ENCODE measurements around the gene FANCG.

The FANCG gene

GRCh38 chr9:35097573-35097972, 17.8 kb upstream of the FANCG start:
- H3K4me3 ChIP-seq (ENCODE audit: low read depth, low read length): no peak overlapping the region
- TF ChIP-seq, protein P1, sequence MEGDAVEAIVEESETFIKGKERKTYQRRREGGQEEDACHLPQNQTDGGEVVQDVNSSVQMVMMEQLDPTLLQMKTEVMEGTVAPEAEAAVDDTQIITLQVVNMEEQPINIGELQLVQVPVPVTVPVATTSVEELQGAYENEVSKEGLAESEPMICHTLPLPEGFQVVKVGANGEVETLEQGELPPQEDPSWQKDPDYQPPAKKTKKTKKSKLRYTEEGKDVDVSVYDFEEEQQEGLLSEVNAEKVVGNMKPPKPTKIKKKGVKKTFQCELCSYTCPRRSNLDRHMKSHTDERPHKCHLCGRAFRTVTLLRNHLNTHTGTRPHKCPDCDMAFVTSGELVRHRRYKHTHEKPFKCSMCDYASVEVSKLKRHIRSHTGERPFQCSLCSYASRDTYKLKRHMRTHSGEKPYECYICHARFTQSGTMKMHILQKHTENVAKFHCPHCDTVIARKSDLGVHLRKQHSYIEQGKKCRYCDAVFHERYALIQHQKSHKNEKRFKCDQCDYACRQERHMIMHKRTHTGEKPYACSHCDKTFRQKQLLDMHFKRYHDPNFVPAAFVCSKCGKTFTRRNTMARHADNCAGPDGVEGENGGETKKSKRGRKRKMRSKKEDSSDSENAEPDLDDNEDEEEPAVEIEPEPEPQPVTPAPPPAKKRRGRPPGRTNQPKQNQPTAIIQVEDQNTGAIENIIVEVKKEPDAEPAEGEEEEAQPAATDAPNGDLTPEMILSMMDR (IDR thresholded peaks at IDR 0.05; ENCODE audit: low read depth, low read length): no peak

DNA sequence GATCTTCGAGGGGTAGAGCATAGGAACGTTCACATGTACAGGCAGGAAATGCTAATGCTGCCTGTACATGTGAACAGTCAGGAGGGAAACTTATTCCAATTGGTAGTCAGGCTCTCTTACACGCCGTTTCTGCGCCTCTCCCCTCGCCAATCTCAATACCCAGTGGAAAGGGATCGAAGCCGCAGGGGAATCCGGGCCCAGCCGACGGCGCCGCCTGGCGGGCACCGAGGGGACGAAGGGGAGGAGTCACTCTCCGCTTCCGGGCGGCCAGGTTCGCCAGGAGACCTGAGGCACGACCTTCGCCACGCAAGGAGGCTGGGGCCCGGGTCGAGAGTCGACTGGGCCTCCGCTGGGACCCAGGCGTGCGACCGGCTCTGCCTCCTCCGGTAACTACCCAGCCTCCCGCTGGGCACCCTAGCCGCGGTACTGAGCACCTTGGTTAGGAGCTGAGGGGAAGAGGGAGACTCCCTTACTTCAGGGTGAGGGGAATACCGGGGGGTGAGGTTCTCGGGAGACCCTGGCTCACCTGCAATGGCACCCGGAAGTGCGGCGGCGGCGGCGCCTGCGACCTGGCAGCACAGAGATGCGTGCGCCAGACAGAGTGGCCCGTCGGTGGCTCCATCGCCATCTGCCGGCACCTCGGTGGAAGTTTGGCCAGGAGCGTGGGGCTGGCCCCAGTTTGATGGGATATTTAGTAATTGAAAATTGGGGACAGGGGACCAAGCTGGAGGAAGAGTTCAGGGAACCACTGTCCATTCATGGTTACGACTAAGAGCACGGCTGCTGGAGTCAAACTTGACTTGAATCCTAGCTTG, 16.5 kb upstream of the FANCG start, which contains the start of gene PIGO:
Gene PIGO, minus strand, starts transcription at position 557 of the 815 bp plus-strand sequence. CDS start 1,026 bp downstream, outside the sequence.
- TF ChIP-seq, protein P1 (IDR thresholded peaks at IDR 0.05; ENCODE audit: low read depth, low read length): peak; percentile 79
- H3K4me3 ChIP-seq (ENCODE audit: low read depth, low read length): peak within 1 kb of the TSS; percentile 99

DNA sequence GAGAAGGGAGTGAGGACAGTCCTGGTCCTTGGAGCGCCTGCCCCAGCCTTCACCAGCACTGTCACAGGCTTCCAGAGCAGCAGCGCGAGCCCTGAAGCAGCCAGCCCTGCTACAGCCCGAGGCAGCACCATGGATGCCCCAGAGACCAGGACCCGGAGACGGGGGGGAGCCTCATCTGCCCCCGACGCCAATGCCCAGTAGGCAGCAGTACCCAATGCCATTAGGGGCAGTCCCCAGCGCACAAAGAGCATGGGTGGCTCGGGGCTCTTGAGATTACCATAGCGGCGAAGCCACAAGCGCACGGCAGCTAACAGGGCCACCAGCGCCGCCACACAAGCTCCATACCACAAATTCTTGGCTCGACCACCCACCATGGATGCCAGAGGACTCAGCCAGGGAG, 11.8 kb upstream of the FANCG start:
- TF ChIP-seq, protein P1 (IDR thresholded peaks at IDR 0.05; ENCODE audit: low read depth, low read length): no peak
- H3K4me3 ChIP-seq (ENCODE audit: low read depth, low read length): no peak overlapping the region

- H3K4me3 ChIP-seq (ENCODE audit: low read depth, low read length): no peak overlapping the region
- TF ChIP-seq, protein P1 (IDR thresholded peaks at IDR 0.05; ENCODE audit: low read depth, low read length): no peak
Measured at GRCh38 chr9:35089434-35089833, 9.7 kb upstream of the FANCG start.

DNA sequence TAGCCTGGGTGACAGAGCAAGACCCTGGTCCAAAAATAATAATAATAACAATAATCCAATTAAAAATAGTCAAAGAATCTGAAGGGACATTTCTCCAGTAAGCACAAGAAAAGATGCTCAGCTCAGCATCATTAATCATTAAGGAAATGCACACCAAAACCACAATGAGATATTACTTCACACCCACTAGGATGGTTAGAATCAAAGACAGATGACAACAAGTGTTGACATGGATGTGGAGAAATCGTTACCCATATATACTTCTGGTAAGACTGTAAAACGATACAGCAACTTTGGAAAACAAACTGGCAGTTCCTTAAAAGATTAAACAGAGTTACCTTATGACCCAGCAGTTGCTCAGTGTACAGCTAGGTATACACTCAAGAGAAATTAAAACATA, 5.3 kb upstream of the FANCG start:
- H3K4me3 ChIP-seq (ENCODE audit: low read depth, low read length): no peak overlapping the region
- TF ChIP-seq, protein P1 (IDR thresholded peaks at IDR 0.05; ENCODE audit: low read depth, low read length): no peak

DNA sequence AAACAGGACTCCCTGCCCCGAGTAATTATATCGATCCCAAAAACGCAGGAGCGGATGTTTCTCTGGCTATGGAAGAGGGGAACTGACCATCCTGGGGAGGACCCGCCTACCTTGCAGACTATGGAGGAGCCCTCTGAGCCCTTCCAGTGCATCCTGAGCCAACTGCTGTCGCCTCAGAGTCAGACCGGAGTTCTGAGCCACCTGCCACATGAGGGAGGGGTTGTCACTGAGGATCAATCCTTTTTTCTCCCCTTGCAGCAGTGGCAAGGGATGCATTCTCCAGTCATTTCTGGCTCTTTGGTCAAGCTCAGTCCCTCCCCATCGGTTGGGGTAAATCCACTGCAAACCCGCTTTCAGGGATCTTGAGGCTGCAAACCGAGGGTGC, 709 bp downstream of the FANCG start:
- H3K4me3 ChIP-seq (ENCODE audit: low read depth, low read length): peak overlapping the region; percentile 79
- TF ChIP-seq, protein P1 (IDR thresholded peaks at IDR 0.05; ENCODE audit: low read depth, low read length): no peak

- TF ChIP-seq, protein P1 (IDR thresholded peaks at IDR 0.05; ENCODE audit: low read depth, low read length): no peak
- H3K4me3 ChIP-seq (ENCODE audit: low read depth, low read length): peak overlapping the region; percentile 79
Measured at GRCh38 chr9:35078066-35078465, 1.7 kb downstream of the FANCG start.
